ENCODE data around the gene NEGR1.

Gene NEGR1

DNA sequence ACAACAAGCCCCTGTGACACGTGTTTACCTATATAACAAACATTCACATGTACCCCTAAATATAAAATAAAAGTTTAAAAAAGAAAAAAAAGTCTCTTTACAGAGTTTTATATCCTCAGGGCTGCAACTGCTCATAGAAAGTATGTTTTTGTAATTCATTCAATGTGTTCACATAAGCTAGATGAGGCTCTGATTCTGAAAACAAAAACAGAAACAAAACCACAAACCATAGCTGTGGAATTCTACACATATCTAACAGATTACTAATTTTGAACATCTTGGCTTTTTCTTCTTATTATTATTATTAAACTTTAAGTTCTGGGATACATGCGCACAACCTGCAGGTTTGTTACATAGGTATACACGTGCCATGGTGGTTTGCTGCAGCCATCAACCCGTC lies 621.9 kb downstream of the NEGR1 start:
- H3K4me1 Mint-ChIP-seq = no peaks in the 10 kb centered on the region

DNA sequence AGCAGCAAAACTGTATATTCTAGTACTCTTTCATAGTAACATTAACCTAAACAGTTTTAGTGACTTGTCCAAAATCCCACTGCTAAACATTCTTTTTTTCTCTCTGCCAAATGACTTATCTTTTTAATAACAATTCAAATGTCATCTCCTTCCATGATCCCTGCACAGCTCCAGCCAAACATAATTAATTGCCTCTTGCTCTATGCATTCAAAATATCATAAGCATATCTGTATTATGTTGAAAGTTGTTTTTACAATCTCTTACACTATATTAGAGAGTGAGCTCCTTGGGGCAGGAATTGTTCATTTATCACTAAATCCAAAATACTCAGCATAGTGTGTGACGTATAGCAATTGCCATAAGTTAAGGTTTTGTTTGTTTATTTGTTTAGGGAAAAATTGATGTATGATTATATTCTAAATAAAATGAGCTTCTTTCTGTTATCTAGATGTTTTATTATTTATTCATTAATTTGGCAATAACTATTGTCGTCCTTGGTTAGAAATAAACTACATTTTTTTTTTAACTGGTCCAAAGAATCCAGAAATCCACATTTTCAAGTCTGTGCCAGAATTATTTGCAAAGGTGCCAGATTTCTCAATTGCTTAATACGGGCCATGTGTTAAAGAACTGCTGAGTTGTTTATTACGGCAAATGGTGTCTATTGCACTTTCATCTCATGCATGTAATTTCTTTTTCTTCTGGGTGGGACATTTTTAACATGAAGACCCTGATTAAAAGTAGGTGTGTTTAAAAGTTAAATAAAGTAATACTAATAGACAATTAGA lies 624.3 kb downstream of the NEGR1 start:
- TF ChIP-seq, protein P1, sequence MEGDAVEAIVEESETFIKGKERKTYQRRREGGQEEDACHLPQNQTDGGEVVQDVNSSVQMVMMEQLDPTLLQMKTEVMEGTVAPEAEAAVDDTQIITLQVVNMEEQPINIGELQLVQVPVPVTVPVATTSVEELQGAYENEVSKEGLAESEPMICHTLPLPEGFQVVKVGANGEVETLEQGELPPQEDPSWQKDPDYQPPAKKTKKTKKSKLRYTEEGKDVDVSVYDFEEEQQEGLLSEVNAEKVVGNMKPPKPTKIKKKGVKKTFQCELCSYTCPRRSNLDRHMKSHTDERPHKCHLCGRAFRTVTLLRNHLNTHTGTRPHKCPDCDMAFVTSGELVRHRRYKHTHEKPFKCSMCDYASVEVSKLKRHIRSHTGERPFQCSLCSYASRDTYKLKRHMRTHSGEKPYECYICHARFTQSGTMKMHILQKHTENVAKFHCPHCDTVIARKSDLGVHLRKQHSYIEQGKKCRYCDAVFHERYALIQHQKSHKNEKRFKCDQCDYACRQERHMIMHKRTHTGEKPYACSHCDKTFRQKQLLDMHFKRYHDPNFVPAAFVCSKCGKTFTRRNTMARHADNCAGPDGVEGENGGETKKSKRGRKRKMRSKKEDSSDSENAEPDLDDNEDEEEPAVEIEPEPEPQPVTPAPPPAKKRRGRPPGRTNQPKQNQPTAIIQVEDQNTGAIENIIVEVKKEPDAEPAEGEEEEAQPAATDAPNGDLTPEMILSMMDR (IDR thresholded peaks at IDR 0.05) = no peak
- Mint-ChIP-seq H3K9me3 (no peaks in the 10 kb centered on the region), H3K27ac (no peak overlapping the region), H3K36me3 (ENCODE audit: low read depth) (no peaks in the 10 kb centered on the region), H3K27me3 (ENCODE audit: low read depth, poor library complexity) (no peaks in the 10 kb centered on the region), H3K4me1 (no peaks in the 10 kb centered on the region), H3K4me3 (no peak overlapping the region)
- DNase-seq = no peak

More for the DNA sequence above, 621.9 kb downstream of the NEGR1 start:
- Mint-ChIP-seq H3K27me3 (ENCODE audit: low read depth, poor library complexity) (no peaks in the 10 kb centered on the region), H3K4me3 (no peak overlapping the region), H3K9me3 (no peaks in the 10 kb centered on the region), H3K27ac (no peak overlapping the region), H3K36me3 (ENCODE audit: low read depth) (no peaks in the 10 kb centered on the region)
- TF ChIP-seq, protein P1 (IDR thresholded peaks at IDR 0.05) = no peak
- DNase-seq = no peak

DNA sequence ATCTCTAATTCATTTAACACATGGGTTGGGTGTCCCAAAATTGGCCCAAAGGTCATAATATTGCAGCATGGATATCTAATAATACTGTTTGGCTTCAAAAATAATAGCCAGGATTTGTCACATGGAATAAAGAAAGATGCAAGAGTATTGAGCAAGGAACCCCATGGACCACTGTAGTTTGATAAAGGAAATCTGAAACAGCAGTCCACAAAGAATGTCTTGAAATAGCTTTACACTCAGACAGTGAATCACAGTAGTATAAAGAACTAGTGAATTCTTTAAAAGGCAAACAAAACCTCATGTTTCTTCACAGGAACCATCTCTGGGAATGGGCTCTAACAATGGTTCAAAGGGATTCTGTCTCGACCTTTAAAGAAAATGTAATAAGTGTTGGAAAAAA lies 625.4 kb downstream of the NEGR1 start:
- Mint-ChIP-seq H3K4me1 (no peaks in the 10 kb centered on the region), H3K4me3 (no peak overlapping the region), H3K27me3 (ENCODE audit: low read depth, poor library complexity) (no peaks in the 10 kb centered on the region), H3K36me3 (ENCODE audit: low read depth) (no peaks in the 10 kb centered on the region), H3K27ac (no peak overlapping the region), H3K9me3 (no peaks in the 10 kb centered on the region)
- no peak for DNase-seq
- TF ChIP-seq, protein P1 (IDR thresholded peaks at IDR 0.05) = no peak

DNA sequence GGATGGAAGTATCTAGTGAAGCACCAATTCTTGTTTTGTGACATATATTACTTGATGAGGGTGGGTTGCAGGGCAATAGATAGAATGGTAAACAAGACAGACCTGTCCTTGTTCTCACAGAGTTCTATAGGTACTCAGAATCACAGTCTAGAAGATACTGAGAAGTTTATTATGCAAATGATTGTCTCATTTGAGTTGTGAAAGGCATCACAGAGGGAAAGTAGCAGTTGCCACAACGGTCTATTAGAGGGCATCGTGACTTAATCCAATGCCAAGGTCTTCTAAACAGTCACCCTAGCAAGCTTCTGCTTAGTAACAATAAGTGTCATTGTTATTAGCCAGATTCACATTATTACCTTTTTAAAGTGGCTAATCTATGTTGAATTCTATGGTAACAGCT lies 626.7 kb downstream of the NEGR1 start:
- Mint-ChIP-seq H3K27ac (no peak overlapping the region), H3K27me3 (ENCODE audit: low read depth, poor library complexity) (no peaks in the 10 kb centered on the region), H3K4me3 (no peak overlapping the region), H3K36me3 (ENCODE audit: low read depth) (no peaks in the 10 kb centered on the region), H3K9me3 (no peaks in the 10 kb centered on the region), H3K4me1 (no peaks in the 10 kb centered on the region)
- TF ChIP-seq, protein P1 (IDR thresholded peaks at IDR 0.05) = no peak
- DNase-seq = no peak

DNA sequence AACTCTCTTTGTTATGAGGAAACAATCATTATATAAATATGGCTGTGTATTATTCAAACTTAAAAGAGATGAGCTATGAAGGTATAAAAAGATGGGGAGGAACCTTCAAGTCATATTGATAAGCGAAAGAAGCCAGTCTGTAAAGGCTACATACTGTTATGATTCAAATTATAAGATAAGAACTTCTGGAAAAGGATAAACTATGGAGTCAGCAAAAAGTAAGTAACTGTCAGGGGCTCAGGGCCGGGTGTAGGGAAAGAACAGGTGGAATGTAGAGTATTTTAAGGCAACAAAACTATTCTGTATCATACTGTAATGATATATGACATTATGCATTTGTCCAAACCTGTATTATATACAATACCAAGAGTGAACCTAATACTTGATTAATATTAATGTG lies 628.4 kb downstream of the NEGR1 start:
- no peak for DNase-seq
- H3K4me1 Mint-ChIP-seq = no peaks in the 10 kb centered on the region
- H3K36me3 Mint-ChIP-seq (ENCODE audit: low read depth) = no peaks in the 10 kb centered on the region
- no peaks in the 10 kb centered on the region for H3K9me3 Mint-ChIP-seq
- no peaks in the 10 kb centered on the region for H3K27me3 Mint-ChIP-seq (ENCODE audit: low read depth, poor library complexity)
- H3K27ac Mint-ChIP-seq = no peak overlapping the region
- TF ChIP-seq, protein P1 (IDR thresholded peaks at IDR 0.05) = no peak
- H3K4me3 Mint-ChIP-seq = no peak overlapping the region

DNA sequence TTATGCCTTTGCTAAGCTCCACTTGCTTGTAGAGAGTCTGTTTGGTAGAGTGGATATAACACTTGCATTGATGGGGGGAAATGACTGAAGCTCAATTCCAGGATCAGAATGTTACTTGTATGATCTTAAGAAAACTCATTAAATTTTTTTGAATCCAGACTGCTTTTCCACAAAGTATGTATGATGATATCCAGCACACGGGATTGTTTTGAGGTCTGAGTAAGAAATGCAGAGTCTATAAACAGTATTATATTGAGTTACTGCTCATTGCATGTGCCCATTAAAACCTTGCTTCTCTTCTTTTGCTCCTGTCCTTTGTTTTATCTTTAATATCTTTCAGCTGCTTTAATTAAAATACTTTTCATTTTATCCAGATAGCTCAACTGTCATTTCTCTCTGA lies 631.1 kb downstream of the NEGR1 start:
- Mint-ChIP-seq H3K9me3 (no peaks in the 10 kb centered on the region), H3K27ac (no peak overlapping the region), H3K36me3 (ENCODE audit: low read depth) (no peaks in the 10 kb centered on the region), H3K27me3 (ENCODE audit: low read depth, poor library complexity) (no peaks in the 10 kb centered on the region), H3K4me3 (no peak overlapping the region), H3K4me1 (no peaks in the 10 kb centered on the region)
- no peak for DNase-seq
- TF ChIP-seq, protein P1 (IDR thresholded peaks at IDR 0.05) = no peak

Measured in nephron progenitor cell (in vitro differentiated cells).